Activated CD4-positive, CD25-positive, alpha-beta regulatory T cell (primary cell): Measurements from ENCODE around the gene SMPD2.
"Not testable (repeated sequence)": the region's sequence is repeated elsewhere in the genome, so short reads cannot be mapped to it uniquely, and the experiment has no call there.

ENCODE experiments used
- DNase-seq, 4 experiments: peaks; one replicate each; lab custom pipeline; 2025; lab: John Stamatoyannopoulos, UW

SMPD2 gene

DNA sequence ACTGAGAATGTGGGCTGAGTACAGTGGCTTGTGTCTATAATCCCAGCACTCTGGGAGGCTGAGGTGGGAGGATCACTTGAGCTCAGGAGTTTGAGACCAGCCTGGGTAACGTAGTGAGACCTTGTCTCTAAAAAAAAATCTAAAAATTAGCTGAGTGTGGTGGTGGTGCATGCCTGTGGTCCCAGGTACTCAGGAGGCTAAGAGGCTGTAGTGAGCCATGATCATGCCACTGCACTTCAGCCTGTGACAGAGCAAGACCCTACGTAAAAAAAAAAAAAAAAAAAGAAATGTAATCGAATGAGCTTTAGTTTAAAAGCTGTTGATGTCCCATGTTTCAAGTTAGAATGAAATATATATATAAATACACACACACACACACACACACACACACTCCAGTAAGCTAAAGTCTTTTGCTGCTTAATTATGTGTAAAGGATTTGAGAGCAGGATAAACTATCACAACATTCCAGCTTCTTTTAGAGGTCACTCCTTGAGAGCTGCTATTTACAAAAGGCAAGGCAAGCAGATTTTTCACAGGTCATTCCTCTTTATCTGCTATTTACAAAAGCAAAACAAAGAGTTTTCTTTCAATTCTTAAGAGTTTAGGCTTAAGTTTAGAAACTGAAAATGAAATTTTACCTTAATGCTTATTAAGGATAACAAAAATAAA is 19.8 kb downstream of the SMPD2 start:
- DNase-seq = no peak

DNA sequence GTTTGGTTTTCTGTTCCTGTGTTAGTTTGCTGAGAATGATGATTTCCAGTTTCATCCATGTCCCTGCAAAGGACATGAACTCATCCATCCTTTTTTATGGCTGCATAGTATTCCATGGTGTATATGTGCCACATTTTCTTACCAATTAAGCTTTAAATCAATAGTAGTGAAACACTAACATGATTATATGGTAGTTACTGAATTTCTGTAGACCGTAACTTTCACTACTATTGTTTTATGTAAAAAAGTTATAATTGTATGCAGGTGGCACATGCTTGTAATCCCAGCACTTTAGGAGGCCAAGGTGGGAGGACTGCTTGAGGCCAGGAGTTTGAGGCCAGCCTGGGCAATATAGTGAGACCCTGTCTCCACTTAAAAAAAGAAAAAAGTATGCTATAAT is 20.7 kb downstream of the SMPD2 start:
- DNase-seq = not testable (repeated sequence)

DNA sequence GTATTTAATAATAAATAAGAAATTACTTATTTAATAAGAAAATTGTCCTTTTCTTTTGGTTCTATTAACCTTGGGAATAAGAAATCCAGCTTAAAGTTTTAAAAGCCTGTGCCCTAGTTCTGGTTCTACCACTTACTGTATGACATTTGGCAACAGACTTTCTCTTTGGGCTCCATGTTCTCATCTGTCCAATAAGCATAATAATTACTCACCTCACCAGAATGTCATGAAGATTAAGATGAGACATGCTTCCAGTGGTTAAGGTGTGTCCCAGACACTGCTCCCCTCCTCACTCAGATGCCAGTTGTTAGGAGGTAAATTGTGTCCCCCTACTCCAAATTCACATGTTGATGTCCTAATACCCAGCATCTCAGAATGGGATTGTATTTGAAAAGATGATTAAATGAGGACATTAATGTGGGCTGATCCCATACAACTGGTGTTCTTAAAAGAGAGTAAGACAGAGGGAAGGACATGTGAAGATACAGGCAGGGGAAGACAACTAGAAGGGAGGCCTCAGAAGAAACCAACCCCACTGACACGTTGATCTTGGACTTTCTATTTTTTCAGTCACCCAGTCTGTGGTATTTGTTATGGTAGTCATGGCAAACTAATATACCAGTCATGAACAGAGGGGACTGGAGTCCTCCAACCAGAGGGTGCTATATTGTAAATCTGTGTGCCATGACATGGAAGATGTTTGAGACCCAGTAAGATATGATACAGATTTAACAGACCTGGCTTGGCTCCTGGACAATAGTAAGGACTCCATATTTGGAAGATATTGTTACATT is 21.4 kb downstream of the SMPD2 start:
- DNase-seq = no peak

DNA sequence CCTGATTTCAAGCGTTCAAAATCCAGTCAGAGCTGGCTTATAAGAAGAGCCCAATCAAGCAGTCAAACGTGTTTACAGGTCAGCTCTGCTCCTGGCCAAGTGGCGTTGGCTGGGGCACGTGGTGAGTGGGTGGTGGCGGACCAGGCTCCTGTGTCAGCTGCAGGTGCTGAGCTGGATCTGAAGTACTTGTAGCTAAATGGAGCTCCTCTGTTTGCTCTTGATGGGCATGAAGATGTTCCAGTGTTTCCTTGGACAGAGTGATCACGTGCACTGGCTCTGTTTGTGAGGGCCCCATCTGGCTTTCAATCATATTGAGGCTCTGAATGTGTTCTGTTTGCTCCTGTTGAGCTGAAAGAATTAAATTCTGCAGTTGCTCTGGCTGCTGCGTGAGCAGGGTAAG is 25.2 kb downstream of the SMPD2 start:
- DNase-seq = no peak

DNA sequence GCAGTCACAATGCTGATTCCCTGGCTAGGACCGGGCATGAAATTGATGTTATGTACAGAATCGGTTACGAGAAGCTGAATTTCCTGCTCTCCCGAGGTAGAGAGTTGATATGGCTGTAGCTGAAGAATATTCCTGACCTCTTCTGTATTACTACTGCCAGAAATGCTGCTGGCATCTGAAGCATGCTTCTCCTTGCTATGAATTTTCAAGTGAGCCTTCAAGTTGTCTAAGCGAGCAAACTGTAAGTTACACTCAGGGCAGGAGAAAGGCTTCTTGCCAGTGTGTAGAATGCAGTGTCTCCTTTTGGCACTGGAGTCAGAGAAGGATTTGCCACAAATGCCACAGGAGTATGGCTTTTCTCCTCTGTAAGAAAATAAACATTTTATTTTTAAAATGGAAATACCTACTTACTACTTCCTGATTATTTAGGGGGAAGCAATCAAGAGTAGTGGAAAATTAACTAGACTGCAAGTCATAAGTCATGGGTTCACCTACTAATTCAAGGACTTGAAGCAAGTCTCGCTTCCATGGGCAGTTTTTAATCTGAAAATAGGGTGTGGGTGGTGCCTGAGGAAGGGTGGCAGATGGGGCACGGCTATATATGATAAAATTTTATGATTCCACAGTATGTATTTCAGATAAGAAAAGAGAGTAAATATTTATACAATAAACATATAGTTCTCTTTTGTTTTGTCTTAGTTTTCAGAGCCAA is 25.8 kb downstream of the SMPD2 start:
- no peak for DNase-seq

DNA sequence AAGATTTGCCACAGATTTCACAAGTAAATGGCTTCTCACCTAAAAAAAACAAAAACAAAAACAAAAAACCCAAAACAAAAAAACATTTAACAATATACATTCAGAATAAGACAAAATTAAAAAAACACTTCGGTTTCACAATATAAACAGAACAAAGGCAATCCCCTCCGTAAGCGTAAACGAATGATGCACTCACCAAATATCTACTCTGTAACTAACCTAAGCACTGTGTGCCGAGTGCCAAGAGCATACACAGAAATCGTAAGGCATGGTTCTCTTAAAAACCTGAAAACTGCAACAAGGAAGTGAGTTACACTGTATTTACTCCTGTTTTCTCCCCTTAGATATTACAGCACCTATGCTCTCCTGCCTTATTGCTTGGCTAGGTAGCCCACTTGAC is 27.2 kb downstream of the SMPD2 start:
- DNase-seq = no peak

DNA sequence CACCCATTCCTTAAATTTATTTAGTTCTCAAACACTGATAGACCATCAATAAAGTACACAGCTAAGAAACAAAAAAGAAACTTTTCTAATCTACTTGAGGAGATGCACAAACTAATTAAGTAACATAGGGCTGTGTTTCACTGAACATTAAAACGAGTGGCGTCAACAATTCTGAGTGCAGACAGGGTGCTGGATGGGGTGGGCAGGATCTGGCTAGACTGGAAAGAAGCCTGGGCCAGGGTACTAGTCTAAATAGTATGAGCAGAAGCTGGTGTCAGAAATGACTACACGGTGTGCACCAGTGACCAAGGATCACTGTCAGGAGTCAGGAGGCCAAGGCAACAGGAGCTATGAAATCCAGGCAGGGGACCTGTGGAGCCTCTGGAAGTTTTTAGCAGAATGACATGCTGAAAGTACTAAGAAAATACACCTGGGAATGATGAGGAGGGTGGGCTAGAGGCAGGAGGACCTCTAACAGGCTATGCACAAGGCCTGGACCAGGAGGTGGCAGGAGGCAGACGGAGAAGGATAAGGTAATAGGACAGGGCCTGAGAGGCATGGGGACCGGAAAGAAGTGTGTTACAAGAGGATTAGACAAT is 29.2 kb downstream of the SMPD2 start:
- DNase-seq = no peak

DNA sequence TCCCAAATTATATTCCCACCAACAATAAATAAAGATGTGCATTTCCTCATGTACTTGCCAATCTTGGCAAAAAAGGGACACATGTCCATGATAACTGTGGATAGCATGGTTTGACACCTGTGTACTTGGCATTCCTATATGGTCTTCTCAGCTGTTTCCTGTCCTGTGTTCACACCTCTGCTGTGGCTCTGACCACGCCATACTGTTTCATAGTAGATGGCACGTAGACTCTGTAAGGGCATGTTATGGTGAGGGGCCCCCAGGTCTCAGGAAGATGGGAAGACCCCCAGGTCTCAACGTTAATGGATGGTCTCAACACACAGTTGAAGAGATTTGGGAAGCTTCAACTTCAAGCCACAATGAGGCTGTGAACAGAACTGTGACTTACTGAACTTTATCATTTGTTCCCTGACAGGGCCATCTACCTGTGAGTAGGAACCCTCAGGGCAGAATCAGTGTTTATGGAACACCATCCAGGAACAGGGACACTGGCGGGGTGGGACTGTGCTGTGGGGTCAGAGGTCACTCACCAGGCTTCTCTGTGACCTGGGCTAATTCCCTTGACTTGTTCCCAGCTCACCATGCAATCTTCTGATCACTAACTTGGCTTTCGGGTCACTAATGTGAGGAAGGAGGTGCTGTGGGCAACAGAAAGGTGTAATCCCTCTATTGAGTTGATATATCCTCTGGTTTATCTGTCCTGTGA is 30.7 kb downstream of the SMPD2 start:
- DNase-seq = no peak

DNA sequence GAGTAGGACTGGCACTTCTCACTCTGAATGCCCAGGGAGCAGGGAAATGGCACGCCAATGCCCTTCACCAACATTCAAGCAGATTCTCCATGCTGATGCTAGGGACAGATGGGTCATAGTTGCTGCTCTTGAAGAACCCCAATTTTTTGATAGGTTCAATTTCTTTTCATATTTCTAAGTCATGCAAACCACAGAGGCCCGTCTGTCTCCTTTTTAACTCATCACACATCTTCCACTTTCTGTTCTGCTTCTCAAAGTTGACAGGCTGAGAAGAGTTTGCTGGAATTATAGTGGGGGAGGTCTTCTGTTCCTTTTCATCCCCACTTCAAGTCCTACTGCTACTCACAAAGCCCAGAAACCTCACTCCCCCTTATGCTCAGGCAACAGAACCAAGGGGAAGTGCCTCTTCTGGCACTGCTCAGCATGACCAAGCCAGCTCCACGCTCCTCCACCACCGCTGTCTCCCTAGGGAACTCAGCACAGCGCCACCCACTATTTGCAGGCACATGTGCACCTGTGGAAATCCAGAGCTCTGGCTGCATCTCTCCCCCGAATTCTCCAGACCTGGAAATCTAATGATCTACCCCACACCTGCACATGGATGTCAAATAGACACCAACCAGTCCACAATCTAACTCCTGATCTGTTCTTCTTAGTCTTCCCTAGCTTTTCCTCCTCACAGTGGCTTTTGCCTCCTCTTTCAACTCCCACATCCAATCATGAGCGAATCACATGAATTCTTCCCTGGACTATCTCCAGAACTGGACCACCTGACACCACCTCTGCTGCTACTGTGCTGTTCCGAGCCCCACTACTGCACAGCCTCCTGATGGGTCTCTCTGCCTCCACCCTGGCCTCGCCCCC is 31.8 kb downstream of the SMPD2 start:
- no peak for DNase-seq

DNA sequence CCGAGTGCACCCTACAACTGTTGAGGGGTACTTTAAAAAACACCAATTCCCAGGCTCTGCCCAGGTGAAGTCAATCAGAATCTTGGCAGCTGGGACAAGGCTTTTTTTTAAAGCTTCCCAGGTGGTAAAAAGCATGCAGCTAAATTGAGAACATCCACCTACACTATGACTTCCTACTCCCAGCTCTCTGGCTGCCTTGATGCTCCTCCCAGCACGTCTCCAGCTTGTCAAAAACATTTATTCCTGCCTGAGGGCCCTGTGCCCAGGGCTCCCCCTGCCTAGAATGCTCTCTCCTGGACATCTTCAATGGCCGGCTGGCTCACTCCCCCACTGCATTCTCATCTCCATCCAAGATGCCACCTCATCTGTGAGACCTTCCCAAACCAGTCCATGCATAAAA is 32.6 kb downstream of the SMPD2 start:
- no peak for DNase-seq

DNA sequence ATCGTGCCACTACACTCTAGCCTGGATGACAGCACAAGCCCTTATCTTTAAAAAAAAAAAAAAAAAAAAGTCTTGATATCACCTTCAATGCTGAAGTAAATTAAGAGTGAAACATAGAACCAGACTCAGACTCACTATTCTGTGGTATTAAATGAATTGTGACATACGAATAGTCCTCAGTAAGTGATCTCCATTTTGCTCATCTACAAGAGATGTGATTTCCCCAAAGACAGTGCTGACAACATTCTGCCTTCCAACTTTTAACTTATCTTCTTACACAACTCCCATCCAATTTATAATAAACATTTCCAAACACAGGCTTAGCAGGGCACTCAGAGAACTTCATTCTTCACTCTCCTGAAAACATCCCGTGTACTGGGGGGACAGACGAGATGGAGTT is 34.5 kb downstream of the SMPD2 start:
- no peak for DNase-seq

DNA sequence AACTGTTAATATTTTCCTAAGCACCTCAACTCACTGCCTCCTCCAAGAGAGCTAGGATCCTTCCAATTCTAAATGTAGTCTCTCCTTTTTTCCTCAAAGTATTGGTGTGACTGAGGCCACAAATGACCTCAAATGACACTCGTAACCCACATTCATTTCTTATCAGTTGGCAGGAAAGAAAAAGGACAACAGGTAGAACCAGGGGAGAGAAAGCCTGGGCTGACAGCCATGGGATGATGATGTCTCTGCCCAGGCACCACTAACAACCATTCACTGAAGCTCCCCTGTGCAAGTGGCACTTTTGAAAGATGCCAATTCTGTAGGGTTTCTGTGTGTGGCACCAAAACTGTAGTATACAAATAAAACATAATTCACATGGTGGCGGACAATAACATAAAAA is 35.1 kb downstream of the SMPD2 start:
- DNase-seq = no peak

DNA sequence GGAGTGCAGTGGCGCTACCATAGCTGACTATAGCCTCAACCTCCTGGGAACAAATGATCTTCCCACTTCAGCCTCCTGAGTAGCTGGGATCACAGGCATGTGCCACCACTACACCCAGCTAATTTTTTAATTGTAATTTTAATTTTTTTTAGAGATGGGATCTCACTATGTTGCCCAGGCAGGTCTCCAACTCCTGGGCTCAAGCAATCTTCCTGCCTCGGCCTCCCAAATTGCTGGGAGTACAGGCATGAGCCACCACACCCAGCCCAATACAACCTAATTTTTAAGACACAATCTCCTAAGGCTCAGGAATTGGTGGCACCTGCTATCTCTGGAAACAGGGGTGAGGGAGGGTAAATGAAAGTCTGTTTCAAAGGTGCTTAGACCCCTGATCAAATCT is 36.7 kb downstream of the SMPD2 start:
- DNase-seq = no peak

DNA sequence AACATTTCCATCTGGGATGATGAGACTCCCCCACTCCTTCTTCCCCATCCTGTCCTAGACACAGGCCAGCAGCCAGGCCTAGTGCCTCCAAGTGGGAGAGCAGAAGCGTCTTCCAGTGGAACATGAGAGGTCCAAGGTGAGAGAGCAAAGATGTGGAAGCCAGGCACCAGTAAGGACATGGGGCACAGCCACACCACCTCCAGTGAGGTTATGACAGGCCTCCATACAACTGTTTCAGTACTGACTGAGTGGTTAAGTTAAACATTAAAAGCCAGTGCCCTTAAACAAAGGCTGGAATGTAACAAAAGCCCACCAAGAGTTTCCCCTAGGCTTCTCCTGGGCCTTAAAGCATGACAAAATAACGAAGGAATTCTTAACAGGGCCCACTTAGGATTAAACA is 37.2 kb downstream of the SMPD2 start:
- no peak for DNase-seq

DNA sequence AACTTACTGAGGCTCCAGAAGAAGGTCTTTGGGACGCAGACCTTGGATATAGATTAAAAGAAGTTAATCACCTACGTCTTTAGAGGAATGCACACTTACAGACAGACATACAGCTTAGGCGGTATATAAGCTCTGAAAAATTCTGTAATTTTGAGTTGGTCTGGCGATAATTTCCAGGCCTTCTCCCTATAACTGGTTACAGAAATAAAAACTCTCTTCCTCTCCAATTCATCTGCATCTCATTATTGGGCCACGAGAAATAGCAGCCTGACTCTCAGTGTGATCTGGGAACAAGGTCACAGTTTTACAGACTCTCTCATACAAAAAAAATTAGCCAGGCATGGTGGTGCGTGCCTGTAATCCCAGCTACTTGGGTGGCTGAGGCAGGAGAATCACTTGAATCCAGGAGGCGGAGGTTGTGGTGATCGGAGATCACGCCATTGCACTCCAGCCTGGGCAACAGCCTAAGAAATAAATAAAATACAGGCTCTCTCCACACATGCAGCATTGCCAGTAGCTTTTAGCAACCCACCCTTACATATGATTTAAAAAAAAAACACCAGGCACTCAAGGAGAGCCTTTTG is 37.8 kb downstream of the SMPD2 start:
- DNase-seq = no peak

DNA sequence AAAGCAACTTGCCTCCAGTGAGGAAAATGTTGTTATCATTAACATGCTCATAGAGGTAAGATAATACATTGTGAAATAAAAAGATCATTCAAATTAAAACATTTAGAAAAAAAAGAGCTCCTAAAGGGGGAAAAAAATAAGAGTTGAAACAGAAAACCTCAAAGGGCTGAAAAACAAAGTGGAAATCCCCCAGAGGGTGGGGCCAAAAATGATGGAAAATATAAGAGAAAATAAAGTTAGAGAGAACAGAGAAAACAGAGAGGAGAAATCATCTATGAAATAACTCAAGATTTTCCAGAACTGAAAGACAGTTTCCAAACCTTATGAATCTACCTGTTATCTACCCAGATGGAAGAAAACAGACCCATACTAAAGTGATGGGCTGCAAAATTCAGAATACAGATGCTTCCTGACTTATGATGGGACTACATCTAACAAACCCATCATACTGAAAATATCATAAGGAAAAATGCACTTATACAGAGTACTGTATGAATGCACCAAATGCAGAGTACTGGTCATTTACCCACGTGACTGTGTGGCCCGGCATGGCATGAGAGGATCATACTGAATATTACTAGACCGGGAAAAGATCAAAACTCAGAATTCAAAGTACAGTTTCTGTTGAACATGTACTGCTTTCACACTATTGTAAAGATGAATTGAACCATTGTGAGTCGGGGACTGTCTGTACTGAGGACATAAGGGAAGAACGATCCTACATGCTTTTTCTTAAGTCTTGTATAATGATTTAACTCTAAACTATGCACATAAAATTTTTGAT is 38.5 kb downstream of the SMPD2 start:
- no peak for DNase-seq

DNA sequence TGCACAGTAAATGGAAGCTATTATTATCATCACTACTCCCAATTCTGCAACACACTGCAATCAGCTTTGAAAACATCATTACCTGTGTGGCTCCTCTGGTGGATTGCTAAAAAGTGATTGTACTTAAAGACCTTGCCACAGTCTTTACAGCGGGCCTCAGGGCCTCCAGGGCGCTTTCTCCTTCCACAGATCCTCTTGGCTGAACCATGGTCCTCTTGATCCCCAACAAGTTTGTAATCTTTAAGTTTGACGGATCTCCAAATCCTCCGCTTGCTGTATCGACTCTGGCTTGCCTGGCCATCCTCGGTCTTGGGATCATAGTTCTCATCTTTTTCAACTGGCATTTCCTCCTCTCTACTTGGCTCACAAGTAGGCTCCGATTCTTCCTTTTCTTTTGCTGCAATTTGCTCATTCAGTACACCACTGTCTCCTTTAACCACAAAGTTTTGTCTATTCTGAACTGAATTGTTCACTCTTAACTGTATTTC is 40.5 kb downstream of the SMPD2 start:
- no peak for DNase-seq

DNA sequence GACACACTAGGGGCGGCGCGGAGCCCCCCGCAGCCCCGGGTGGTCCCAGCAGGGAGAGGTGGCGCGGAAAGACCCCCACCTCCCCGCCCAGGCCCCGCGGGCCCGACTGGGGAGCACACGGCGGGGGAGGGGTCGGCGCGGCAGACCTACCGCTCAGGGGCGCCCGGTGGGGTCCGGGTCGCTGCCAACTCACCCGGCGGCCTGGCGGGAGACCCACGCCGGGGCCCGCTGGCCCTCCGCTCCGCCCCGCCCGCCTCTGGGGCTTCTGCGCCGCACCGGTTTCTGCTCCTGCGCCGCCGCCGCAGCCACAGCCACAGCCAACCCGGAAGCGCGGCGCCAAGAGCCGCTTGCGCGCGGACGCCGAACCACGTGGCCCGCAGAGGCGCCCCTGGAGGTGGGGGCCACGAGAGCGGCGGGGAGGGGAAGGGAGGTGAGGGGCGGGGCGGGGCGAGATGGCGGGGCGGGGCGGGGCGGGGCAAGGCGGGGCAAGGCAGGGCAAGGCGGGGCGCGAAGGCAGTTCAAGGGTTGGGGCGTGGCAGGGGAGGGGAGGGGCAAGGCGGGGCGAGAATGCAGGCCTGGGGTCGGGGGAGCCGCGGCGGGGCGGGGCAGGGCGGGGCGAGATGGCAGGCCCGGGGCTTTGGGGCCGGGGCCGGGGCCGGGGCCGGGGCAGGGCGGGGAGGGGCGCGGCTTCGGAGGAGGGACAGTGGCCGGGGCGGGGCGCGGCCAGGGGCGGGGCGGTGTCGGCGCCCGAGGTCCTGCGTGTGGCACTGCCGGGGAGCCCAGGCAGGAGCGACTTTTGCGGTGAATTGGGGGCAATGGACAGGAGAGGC is 42.6 kb downstream of the SMPD2 start, which contains the start of gene ZBTB24:
TSS of gene ZBTB24 (minus strand) at position 315 of the 830 bp plus-strand sequence. CDS start 1,193 bp downstream, outside the sequence.
- DNase-seq = peak; percentile 82 to 90 (median 87)

DNA sequence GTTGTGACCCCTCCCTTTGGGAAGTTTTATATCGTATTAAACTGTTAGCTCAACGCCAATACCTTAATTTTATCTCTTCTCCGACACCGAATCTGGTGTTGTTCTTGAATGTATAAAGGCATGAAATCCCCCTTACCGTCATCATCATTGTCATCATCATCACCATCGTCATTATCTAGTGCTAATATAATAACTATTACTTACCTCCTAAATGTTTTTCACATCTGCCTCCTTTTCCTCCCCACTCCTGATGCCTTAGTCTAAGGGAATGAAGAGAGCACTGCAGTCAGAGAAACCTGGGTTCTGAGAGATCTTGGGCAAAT is 43.2 kb downstream of the SMPD2 start:
- no peak for DNase-seq
